ENCODE data around the gene BCAS3.

- TF ChIP-seq CTCF (IDR thresholded peaks at IDR 0.05) (no peak), POLR2A (IDR thresholded peaks at IDR 0.05) (no peak), EP300 (IDR thresholded peaks at IDR 0.05) (no peak)
Observed at GRCh38 chr17:61276806-61277205, 599.2 kb downstream of the BCAS3 start.

Data from ovary (tissue), 3 donors.